Esophagus (tissue), 2 donors: Measurements from ENCODE around the gene SCAF4. TPM values are rescaled to one million over a fixed set of nuclear protein-coding genes. Genes with fewer than 3 reads are reported as not detected.

Source experiments
- H3K27ac ChIP-seq, 2 donors: one replicate each; pipeline ENCODE4 v1.5.1; 2013; ENCODE audit warnings: low read depth in 2 of 2, mild to moderate bottlenecking in 2 of 2, inconsistent platforms in 1 of 2, low read length in 1 of 2, moderate library complexity in 1 of 2
- H3K27me3 ChIP-seq, 2 donors: one replicate each; pipeline ENCODE4 v1.6.1; 2013; ENCODE audit warnings: low read length in 2 of 2, control low read depth in 1 of 2, mild to moderate bottlenecking in 1 of 2; ENCODE audit not compliant: insufficient read depth in 2 of 2, control insufficient read depth in 1 of 2
- H3K36me3 ChIP-seq, 2 donors: one replicate each; pipeline ENCODE4 v1.6.1; 2013; ENCODE audit warnings: low read length in 1 of 2; ENCODE audit not compliant: control insufficient read depth in 2 of 2, insufficient read depth in 2 of 2
- H3K4me1 ChIP-seq, 2 donors: one replicate each; pipeline ENCODE4 v1.6.1; 2013; ENCODE audit warnings: low read length in 1 of 2; ENCODE audit not compliant: control insufficient read depth in 2 of 2, insufficient read depth in 2 of 2
- H3K4me3 ChIP-seq, 2 donors: one replicate each; pipeline ENCODE4 v1.5.1; 2013; ENCODE audit warnings: low read length in 2 of 2, mild to moderate bottlenecking in 2 of 2, low read depth in 1 of 2, moderate library complexity in 1 of 2
- H3K9me3 ChIP-seq, 2 donors: one replicate each; pipeline ENCODE4 v1.6.1; 2013; ENCODE audit warnings: mild to moderate bottlenecking in 2 of 2, low read depth in 1 of 2, low read length in 1 of 2, moderate library complexity in 1 of 2; ENCODE audit not compliant: control insufficient read depth in 2 of 2, insufficient read depth in 1 of 2
- WGBS, 2 donors: extraction: QIAGEN DNeasy Blood & Tissue Kit; methylation state at CpG; one replicate each; pipeline ENCODE4 v1.1.7; 2013; 5-methylcytosine and 5-hydroxymethylcytosine counted together
- polyA plus RNA-seq, 2 donors: library from polyadenylated mRNA; stranded (reverse); fragments of 200-250 nt; gene quantifications; one replicate each; pipeline ENCODE4 v1.2.3, GENCODE V29; 2013
- donor health status: healthy with polysubstance abuse.
- donor health status: Bipolar disorder and iron deficiency.

SCAF4 gene
- polyA plus RNA-seq, 2 donors, result 9.7 to 10.5 TPM

- Histone ChIP-seq H3K9me3 (no peaks in the 10 kb centered on the region), H3K36me3 (peaks cover 10 to 12% of the 10 kb centered on the region in 2 donors), H3K4me1 (no peaks in the 10 kb centered on the region), H3K27me3 (no peaks in the 10 kb centered on the region), H3K4me3 (no peak overlapping the region), H3K27ac (no peak overlapping the region)
Observed at GRCh38 chr21:31682620-31683019, 49.3 kb downstream of the SCAF4 start.

- Histone ChIP-seq H3K9me3 (no peaks in the 10 kb centered on the region), H3K36me3 (peaks cover 0 to 5% of the 10 kb centered on the region in 2 donors), H3K4me3 (no peak overlapping the region), H3K27ac (no peak overlapping the region), H3K27me3 (no peaks in the 10 kb centered on the region), H3K4me1 (no peaks in the 10 kb centered on the region)
- WGBS, 2 donors, result 92% methylated on average over 2 of the region's 2 CpGs
Observed at GRCh38 chr21:31678478-31678877, 53.4 kb downstream of the SCAF4 start.

- H3K27ac ChIP-seq, result no peak overlapping the region
- no peaks in the 10 kb centered on the region for H3K27me3 ChIP-seq
- 97 to 98% methylated on average over 3 of the region's 3 CpGs for WGBS, 2 donors
- no peaks in the 10 kb centered on the region for H3K4me1 ChIP-seq
- no peaks in the 10 kb centered on the region for H3K9me3 ChIP-seq
- H3K4me3 ChIP-seq, result no peak overlapping the region
- H3K36me3 ChIP-seq, result peaks cover 0 to 2% of the 10 kb centered on the region in 2 donors
Observed at GRCh38 chr21:31677047-31677446, 54.9 kb downstream of the SCAF4 start.

- Histone ChIP-seq H3K9me3 (no peaks in the 10 kb centered on the region), H3K27ac (no peak overlapping the region), H3K4me1 (no peaks in the 10 kb centered on the region), H3K4me3 (no peak overlapping the region), H3K36me3 (peaks cover 0 to 11% of the 10 kb centered on the region in 2 donors), H3K27me3 (no peaks in the 10 kb centered on the region)
- 90 to 92% methylated on average over 2 of the region's 2 CpGs for WGBS, 2 donors
Observed at GRCh38 chr21:31675960-31676359, 56.0 kb downstream of the SCAF4 start.

GRCh38 chr21:31675318-31675717 is 56.6 kb downstream of the SCAF4 start:
- no peak overlapping the region for H3K27ac ChIP-seq
- H3K9me3 ChIP-seq, result no peaks in the 10 kb centered on the region
- 92 to 93% methylated on average over 7 of the region's 7 CpGs for WGBS, 2 donors
- no peaks in the 10 kb centered on the region for H3K27me3 ChIP-seq
- peaks cover 0 to 11% of the 10 kb centered on the region in 2 donors for H3K36me3 ChIP-seq
- no peak overlapping the region for H3K4me3 ChIP-seq
- H3K4me1 ChIP-seq, result no peaks in the 10 kb centered on the region

GRCh38 chr21:31673321-31673912 is 58.5 kb downstream of the SCAF4 start:
- no peaks in the 10 kb centered on the region for H3K27me3 ChIP-seq
- no peak overlapping the region for H3K4me3 ChIP-seq
- peaks cover 3 to 11% of the 10 kb centered on the region in 2 donors for H3K36me3 ChIP-seq
- no peak overlapping the region for H3K27ac ChIP-seq
- no peaks in the 10 kb centered on the region for H3K9me3 ChIP-seq
- WGBS, 2 donors, result 84 to 94% methylated on average over 3 of the region's 3 CpGs
- H3K4me1 ChIP-seq, result no peaks in the 10 kb centered on the region

- H3K9me3 ChIP-seq, result no peaks in the 10 kb centered on the region
- 94 to 95% methylated on average over 17 of the region's 17 CpGs for WGBS, 2 donors
- no peak overlapping the region for H3K27ac ChIP-seq
- no peak overlapping the region for H3K4me3 ChIP-seq
- H3K27me3 ChIP-seq, result no peaks in the 10 kb centered on the region
- H3K36me3 ChIP-seq, result peaks cover 3 to 11% of the 10 kb centered on the region in 2 donors
- H3K4me1 ChIP-seq, result no peaks in the 10 kb centered on the region
Observed at GRCh38 chr21:31671931-31672330, 60.0 kb downstream of the SCAF4 start.

- no peaks in the 10 kb centered on the region for H3K27me3 ChIP-seq
- no peak overlapping the region for H3K27ac ChIP-seq
- no peaks in the 10 kb centered on the region for H3K9me3 ChIP-seq
- peaks cover 3 to 11% of the 10 kb centered on the region in 2 donors for H3K36me3 ChIP-seq
- H3K4me3 ChIP-seq, result no peak overlapping the region
- 88 to 91% methylated on average over 12 of the region's 12 CpGs for WGBS, 2 donors
- H3K4me1 ChIP-seq, result no peaks in the 10 kb centered on the region
Observed at GRCh38 chr21:31671146-31671716, 60.7 kb downstream of the SCAF4 start.

GRCh38 chr21:31670070-31670469 is 61.8 kb downstream of the SCAF4 start:
- no peak overlapping the region for H3K27ac ChIP-seq
- peaks cover 3 to 14% of the 10 kb centered on the region in 2 donors for H3K36me3 ChIP-seq
- no peaks in the 10 kb centered on the region for H3K9me3 ChIP-seq
- 69 to 72% methylated on average over 6 of the region's 6 CpGs for WGBS, 2 donors
- H3K4me3 ChIP-seq, result no peak overlapping the region
- H3K4me1 ChIP-seq, result peaks cover 0 to 3% of the 10 kb centered on the region in 2 donors
- no peaks in the 10 kb centered on the region for H3K27me3 ChIP-seq
